DMS 273 (cell line): ENCODE data around the gene SEH1L.
"Not testable (repeated sequence)": the region's sequence is repeated elsewhere in the genome, so short reads cannot be mapped to it uniquely, and the experiment has no call there.

ENCODE experiments used
- DNase-seq: peaks from one replicate; lab custom pipeline; 2025; ENCODE audit not compliant: unreplicated experiment; lab: John Stamatoyannopoulos, UW

Gene SEH1L, protein sequence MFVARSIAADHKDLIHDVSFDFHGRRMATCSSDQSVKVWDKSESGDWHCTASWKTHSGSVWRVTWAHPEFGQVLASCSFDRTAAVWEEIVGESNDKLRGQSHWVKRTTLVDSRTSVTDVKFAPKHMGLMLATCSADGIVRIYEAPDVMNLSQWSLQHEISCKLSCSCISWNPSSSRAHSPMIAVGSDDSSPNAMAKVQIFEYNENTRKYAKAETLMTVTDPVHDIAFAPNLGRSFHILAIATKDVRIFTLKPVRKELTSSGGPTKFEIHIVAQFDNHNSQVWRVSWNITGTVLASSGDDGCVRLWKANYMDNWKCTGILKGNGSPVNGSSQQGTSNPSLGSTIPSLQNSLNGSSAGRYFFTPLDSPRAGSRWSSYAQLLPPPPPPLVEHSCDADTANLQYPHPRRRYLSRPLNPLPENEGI

DNA sequence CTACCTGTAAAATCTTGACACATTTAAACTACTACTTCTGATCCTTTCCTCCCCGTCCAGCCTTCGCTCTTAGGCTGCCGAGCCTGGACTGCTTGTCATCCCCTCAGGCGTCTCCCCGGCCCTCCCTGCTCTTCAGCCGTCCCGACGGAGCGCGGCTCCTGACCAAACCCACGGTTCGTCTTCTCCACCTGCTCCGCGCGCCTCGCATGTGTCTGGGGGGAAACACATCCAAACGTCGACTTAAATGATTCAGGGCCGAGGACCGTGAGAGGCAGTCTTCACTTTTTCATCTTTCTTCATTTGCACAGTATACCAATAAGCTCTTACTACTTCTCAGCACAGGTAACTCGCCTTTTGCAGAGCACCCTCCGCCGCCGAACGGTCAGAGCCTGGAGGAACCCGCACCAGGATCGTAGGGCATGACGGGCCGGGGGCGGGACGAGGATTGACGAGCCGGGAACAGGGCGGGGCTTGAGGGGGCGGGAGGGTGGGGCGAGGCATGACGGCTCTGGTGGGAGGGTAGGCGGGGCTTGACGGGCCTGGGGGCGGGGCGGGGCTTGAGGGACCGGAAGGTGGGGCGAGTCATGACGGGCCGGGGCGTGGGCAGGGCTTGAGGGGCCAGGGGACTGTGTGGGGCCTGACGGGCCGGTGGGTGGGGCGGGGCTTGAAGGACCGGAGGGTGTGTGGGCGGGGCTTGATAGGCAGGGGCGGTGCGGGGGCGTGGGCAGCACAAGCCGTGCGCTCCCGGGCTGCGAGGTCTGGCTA is at the start of gene SEH1L:
Gene SEH1L, plus strand, starts transcription at position 727 of the 765 bp plus-strand sequence. CDS start 111 bp downstream, outside the sequence.
- DNase-seq, result peak; percentile 98

DNA sequence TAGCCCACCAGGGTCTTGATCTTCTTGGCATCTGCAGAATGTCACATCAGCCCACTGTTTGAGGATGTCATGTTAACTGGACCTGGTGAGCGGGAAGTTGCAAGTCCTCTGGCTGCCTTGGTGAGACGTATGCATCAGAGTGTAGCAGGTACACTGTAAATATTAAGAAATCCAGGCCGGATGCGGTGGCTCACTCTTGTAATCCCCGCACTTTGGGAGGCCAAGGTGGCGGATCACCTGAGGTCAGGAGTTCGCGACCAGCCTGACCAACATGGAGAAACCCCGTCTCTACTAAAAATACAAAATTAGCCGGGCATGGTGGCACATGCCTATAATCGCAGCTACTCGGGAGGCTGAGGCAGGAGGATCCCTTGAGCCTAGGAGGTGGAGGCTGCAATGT is 46.6 kb upstream of the SEH1L start:
- not testable (repeated sequence) for DNase-seq

DNA sequence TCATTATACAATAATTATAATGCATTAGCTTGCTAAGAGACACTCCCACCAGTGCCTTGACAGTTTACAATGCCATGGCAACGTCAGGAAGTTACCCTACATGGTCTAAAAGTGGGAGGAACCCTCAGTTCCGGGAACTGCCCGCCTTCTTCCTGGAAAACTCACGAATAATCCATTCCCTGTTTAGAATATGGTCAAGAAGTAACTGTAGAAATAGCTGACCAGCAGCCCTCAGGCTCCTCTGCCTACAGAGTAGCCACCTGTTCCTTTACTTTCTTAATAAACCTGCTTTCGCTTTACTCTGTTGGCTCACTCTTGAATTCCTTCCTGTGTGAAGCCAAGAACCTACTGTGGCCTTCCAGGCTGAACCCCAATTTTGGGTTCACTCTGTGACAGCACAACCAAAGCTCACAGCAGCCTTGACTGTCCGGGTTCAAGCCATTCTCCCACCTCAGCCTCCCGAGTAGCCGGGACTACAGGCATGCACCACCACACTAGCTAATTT is 43.7 kb upstream of the SEH1L start:
- peak; percentile 53 for DNase-seq

DNA sequence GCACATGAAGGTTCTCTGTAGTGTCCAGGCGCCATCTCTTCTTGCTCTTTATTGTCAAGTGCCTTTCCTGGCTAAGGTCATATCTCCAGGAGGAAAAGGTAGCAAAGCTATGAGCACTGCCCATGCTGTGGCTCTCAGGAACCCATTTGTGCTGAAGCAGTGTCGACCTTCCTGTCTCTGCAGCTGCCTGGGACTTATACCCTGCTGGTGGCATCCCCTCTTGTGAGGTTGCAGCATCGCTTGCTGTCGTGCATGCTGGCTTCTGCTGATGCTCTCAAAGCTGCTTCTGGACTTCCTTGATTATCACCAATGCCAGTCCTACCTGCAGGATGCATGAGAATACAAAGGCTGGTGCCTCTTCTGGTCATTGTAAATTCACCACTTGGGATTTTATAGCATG is 41.7 kb upstream of the SEH1L start:
- DNase-seq, result no peak

DNA sequence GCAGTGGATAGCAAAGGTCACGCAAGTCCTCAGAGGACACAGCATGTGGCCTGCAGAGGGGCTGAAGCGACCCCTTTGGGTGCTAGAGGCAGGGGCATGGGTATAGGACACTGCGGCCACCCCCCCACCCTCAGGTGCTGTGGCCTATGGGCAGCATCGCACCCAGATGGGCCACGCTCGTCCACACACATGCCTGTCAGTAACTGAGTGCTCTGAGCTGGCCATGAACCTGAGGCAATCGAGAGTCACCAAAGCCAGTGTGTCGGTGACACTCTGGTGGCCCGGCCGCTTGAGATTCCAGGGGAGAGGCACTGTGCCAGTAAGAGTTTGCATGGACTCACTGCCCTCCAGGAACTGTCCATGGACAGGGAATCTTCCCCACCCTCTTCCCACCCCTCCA is 41.0 kb upstream of the SEH1L start:
- no peak for DNase-seq

DNA sequence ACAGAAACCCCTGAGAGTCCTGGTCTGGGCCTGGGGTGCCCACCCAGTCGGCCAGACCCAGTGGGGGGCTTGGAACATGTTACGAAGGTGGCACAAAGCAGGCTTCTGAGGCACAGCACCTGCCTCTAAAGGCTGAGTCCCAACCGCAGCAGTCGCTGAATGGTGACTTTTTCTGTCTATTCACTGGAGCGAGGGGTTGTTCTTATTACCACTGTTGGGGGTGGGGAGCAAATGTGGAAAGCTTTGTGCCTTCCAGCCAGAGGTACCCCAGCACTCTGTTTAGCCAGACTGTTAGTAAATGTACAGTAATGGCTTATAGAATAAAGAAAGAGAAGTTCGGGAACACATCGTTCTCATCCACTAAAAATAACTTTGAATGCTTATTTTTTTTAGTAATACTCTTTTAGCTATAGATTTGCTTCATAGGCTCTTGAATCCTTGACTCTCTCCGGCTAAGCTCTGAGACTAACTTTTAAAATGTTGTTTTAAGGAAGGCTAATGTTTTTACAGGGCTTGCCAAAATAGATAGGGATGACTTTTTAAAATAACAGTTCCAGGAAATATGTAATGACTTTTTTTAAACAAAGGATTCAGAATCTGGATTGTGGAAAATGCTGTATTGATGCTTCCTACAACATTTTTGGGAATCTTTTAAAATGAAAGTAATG is 40.4 kb upstream of the SEH1L start:
- no peak for DNase-seq

DNA sequence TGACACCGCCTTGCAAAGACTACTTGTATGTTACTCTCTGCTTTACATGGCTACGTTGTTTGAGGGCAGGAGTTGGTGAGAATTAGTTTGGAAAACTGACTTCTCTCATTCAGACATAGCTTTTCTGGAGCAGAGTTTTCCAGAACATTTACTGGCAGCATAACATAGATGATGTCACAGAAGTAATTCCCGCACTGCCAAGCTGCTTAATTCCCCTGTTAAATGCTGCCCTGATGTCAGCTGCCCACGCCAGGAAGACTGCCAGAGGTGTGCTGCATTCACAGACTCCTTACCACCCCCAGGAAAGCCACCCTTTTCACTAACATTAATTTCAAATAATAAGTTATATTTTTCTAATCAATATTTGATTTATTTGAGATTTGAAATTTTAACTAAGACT is 39.1 kb upstream of the SEH1L start:
- peak; percentile 59 for DNase-seq

DNA sequence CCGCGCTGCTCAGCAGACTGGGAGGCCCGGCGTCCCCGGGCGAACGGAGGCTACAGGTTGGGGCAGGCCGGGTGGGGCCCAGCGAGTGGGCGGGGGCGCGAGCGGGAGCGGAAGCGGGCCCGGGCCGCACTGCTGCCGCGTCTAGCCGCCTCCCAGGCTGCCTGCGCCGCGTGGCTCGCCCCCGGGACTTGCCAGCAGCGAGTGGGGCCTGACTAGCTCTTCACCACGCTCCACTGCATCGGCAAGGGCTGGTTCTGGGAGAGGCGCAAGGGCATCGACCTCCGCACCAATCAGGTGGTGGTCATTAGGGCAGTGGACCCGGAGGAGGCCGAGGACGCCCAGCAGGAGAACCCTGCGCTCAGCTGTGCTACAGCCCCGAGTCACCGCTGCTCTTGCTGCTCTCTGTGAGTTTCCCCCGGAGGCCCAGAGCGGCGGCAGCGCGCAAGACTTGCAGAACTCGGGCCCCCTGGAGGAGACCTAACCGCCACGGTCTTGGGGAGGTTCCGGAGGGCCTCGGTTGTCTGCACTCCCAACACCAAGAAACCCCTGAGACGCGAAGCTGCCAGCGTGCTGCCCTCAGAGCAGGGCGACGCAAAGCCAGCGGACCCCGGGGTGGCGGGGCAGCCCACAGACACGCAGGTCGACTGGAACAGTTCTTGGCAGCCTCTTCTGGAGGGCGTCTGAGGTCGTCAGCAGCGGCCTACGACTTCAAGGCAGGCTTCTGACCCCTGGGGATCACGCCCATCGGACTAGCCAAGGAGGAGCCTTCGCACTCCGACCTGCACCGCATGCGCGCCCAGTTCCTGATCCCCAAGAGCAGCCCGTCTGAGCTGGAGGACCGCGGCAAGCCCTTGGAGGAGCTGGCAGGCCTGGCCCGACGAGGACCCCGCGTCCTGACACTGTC is 36.5 kb upstream of the SEH1L start:
- DNase-seq, result no peak

DNA sequence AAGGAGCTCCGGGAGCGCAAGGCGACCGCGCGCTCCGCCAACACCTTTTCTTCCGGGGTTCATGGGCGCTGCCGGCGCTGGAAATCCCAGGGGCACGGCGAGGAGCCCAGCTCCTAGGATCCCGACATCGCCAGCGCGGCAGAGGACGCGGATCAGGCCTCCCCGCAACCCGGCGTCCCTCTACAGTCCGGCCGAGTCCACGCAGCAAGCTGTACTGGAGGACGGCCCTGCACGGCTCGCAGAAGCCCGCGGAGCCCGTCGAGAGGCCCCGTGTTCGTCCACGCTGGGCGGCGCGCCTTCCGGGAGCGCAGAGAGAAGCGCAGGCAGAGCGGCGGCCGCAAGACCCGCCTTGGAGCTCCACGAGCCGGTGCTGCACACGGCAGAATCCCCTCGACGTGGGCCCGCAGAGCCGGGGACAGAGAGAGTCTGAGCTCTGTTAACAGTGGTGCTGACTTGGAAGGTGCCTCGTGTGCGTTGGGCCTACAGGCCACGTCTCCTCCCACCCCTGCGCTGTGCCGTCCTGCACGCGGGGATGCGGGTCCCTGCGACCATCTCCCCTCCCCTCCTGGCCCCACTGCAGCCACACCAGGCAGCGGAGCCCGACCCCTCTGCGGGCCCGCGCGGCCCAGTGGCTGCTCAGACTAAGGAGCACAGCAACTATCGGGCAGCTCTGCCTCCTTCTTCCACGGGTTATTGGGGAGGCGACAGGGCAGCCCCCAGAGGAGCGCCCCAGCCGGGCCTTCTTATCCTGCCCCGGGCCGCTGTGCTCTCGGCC is 35.7 kb upstream of the SEH1L start:
- DNase-seq, result no peak

DNA sequence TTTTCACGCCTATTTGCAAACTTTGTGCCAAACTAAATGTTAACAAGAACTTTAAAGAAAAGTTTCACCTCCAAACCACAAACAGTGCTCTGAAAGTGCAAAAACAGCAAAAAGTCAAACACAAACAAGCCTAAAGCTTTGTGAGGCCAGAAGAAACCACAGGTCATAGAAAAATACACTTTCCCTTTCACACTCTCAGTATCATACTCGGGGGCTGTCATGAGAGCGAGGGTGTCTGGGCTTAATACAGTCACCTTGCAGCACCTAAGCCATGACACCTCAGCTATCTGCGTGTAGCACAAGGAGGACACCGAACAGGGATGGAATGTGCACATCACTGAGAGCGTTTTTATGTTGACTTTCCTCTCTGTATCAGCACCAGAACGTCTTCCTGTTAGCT is 26.6 kb upstream of the SEH1L start:
- no peak for DNase-seq

DNA sequence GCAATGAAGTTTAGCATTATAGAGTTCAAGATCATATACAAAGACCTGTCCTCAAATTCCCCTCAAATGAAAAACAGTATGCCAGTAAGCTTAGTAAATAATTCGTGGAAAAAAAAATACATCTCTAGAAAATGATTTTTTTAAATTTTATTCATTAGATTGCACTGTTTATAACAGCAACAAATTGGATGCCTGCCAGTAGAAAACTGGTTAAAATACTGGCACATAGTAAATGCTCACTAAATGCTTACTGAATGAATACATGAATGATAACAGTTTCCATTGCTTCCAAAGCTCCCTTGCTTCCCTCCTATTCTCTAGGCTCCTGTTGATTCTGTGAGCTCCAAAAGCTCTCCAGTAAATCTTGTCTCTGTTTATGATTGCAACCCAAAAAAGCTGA is 25.5 kb upstream of the SEH1L start:
- no peak for DNase-seq

DNA sequence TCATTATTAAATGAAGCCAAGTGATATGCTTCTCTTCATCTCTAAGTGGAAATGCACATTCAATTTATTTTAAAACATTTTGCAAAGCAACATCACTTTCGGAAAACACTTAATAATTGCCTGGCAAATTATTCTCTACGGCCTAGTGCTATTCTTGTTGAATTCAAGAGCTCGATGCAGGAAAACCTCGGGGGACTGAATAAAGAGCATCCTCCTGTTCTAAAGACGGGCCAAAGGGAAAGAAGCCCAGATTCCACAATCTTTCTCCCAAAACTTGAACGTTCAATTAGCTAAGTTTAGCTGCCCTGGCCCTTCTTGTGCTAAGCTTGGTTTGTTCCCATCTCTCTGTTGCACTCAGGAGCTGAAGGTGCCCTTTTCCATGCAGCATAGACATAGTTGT is 23.2 kb upstream of the SEH1L start:
- no peak for DNase-seq

DNA sequence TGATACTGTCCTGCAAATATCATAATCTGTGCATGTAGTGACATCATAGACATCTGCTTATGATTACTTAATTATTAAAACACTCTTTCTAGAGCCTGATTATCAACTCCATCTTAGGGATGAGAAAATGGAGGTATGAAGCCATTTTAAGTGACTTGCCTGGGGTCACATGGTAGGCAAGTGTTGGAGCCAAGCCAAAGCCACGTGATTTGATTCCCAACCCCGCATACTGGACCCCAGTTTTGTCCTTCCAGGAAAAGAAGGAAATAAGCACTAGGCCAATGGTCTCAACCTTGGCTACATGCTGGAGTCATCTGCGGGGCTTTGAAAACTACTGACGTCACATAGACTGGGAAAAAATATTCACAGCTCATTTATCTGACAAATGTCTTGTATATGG is 19.6 kb upstream of the SEH1L start:
- DNase-seq, result no peak

DNA sequence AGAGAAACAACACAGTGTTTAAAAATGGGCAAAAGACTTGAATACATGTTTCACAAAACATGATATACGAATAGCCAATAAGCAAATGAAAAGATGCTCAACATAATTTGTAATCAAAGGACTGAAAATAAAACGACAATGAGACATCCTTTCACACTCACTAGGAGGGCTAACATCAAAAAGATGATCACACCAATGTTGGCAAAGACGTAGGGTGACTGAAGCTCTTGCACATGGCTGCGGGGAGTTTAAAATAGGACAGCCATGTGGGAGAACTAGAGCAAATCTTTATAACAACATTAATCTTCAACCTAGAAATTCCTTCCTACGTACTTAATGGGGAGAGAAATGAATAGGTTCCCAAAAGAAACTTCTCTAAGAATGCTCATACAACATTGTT is 19.2 kb upstream of the SEH1L start:
- DNase-seq, result no peak

DNA sequence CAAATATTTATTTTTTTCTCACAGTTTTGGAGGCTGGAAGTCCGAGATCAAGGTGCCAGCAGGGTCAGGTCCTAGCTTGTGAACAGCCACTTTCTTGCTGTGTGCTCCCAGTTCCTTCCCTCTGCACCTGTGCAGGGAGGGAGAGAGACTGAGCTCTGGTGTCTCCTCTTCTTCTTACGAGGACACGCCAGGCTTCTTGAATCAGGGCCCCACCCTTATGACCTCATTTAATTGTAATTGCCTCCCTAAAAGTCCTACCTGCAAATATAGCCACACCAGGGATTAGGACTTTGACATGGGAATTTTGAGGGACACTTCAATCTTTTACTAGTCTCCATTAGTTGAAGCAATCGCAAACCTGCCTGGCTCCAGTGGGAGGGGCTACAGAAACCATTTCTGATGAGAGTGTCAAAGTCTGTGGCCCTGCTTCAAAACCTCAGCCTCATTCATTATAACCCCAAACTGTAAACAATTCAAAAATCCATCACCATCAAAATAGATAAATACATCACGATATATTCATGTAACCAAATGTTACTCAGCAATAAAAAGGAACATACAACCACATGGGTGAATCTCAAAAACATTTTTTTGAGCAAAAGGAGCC is 18.2 kb upstream of the SEH1L start:
- no peak for DNase-seq

DNA sequence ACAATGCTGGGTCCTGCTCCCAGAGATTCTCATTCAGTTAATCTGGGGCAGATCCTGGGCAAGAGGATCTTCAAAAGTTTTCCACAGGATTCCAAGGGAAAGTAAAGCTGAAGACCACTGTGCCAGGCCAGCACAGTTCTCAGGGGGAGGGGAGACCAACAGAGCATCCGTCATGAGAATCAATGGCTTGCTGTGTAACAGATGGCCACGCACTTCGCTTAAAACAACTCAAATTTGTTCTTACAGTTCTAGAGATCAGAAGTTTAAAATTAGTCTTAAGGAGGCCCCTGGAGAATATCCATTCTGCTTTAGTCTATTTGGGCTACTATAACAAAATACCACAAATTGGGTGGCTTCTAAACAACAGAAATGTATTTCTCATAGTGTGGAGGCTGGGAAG is 17.4 kb upstream of the SEH1L start:
- no peak for DNase-seq

DNA sequence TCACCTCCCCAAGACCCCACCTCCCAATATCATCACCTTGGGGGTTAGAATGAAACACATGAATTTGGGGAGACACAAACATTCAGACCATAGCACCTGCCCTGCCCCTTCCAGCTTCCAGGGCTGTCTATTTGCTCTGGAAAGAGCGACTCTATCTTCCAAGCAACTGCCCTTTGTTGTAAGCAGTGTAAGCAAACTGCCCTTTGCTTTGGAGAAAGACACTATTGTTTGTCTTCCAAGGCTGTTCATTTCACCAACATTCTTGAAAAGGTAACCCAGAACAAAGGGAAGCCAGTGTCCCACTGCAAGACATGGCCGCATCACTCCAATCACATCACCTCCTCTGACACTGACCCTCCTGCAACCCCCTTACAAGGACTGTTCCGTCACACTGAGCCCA is 16.9 kb upstream of the SEH1L start:
- DNase-seq, result no peak

DNA sequence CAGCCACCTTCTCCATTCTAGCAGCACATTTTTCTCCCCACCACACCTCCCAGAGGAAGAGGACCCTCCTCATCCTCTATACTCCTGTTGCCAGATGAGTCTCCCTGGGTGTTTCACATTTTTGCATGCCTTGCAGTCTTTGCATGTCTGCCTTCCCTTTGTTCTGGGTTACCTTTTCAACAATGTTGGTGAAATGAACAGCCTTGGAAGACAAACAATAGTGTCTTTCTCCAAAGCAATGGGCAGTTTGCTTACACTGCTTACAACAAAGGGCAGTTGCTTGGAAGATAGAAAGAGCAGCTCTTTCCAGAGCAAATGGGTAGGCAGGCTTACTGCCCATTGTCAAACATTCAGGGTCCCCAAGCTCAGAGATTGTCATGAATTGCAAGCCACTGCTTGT is 14.5 kb upstream of the SEH1L start:
- DNase-seq, result no peak

DNA sequence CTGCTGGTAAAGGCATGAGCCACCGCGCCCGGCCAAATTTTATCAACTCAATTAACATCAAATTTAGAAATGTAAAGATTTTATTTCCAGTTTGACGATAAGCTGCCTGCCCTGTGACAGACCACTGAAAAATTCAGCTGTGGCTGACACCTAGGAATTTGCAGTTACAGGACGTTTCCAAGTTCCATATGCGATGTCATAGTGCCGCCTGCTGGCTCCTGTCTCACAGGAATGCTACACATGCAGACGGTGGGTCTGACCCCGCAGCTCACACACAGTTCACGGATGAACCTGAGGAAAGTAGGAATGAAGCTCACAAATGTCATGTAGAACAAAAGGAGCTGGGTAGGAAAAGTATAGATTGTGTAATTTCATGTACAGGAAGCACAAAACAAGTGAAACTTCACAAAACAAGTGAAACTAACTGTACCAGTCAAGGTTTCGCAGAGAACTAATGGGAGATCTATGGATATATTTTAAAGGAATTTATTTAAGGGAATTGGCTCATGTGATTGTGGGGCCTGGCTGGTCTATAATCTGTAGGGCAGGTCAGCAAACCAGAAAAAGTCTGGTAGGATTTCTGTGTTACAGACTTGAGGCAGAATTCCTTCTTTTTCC is 13.2 kb upstream of the SEH1L start:
- DNase-seq, result peak; percentile 91
